Measurements from ENCODE around the gene UGT1A5. TPM values are rescaled to one million over a fixed set of nuclear protein-coding genes. Genes with fewer than 3 reads are reported as not detected.

UGT1A5 gene
- polyA plus RNA-seq, 1 donor from 2014 or later, result not detected

DNA sequence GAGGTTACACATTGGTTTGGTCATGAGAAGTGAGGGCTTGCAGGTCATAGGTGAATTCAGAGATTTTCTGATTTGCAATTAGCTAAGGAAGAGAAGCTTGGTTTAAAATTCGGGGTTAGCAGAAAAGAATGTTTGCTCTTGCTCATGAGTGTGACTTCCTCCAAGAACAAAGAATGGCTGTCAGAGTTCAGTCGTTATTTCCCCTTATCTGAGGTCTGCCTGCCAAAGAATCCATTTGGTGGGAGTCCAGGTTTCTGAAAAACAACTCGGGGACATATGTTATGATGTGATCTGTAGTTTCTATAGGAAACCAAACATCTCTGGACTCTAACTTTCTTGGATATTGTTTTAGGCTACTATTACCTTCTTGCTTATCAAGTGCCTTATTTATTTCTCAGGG, 23.2 kb upstream of the UGT1A5 start:
- TF ChIP-seq MXI1 (conservative IDR thresholded peaks at IDR 0.05; ENCODE audit: poor library complexity, severe bottlenecking) (no peak), POLR2AphosphoS5 (IDR thresholded peaks at IDR 0.05) (no peak), EZH2 (IDR thresholded peaks at IDR 0.05; ENCODE audit: borderline replicate concordance, insufficient read depth, low read length, poor library complexity, severe bottlenecking) (no peak), SMC3 (conservative IDR thresholded peaks at IDR 0.05; ENCODE audit: poor library complexity) (no peak), RAD21 (conservative IDR thresholded peaks at IDR 0.05) (no peak), EP300 (conservative IDR thresholded peaks at IDR 0.05; ENCODE audit: poor library complexity, severe bottlenecking) (no peak), TAF1 (IDR thresholded peaks at IDR 0.05; ENCODE audit: low read depth) (no peak)
- TF ChIP-seq, protein P1, sequence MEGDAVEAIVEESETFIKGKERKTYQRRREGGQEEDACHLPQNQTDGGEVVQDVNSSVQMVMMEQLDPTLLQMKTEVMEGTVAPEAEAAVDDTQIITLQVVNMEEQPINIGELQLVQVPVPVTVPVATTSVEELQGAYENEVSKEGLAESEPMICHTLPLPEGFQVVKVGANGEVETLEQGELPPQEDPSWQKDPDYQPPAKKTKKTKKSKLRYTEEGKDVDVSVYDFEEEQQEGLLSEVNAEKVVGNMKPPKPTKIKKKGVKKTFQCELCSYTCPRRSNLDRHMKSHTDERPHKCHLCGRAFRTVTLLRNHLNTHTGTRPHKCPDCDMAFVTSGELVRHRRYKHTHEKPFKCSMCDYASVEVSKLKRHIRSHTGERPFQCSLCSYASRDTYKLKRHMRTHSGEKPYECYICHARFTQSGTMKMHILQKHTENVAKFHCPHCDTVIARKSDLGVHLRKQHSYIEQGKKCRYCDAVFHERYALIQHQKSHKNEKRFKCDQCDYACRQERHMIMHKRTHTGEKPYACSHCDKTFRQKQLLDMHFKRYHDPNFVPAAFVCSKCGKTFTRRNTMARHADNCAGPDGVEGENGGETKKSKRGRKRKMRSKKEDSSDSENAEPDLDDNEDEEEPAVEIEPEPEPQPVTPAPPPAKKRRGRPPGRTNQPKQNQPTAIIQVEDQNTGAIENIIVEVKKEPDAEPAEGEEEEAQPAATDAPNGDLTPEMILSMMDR (IDR thresholded peaks at IDR 0.05; ENCODE audit: poor library complexity, severe bottlenecking), result no peak
- TF ChIP-seq, protein P2, sequence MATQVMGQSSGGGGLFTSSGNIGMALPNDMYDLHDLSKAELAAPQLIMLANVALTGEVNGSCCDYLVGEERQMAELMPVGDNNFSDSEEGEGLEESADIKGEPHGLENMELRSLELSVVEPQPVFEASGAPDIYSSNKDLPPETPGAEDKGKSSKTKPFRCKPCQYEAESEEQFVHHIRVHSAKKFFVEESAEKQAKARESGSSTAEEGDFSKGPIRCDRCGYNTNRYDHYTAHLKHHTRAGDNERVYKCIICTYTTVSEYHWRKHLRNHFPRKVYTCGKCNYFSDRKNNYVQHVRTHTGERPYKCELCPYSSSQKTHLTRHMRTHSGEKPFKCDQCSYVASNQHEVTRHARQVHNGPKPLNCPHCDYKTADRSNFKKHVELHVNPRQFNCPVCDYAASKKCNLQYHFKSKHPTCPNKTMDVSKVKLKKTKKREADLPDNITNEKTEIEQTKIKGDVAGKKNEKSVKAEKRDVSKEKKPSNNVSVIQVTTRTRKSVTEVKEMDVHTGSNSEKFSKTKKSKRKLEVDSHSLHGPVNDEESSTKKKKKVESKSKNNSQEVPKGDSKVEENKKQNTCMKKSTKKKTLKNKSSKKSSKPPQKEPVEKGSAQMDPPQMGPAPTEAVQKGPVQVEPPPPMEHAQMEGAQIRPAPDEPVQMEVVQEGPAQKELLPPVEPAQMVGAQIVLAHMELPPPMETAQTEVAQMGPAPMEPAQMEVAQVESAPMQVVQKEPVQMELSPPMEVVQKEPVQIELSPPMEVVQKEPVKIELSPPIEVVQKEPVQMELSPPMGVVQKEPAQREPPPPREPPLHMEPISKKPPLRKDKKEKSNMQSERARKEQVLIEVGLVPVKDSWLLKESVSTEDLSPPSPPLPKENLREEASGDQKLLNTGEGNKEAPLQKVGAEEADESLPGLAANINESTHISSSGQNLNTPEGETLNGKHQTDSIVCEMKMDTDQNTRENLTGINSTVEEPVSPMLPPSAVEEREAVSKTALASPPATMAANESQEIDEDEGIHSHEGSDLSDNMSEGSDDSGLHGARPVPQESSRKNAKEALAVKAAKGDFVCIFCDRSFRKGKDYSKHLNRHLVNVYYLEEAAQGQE (IDR thresholded peaks at IDR 0.05; ENCODE audit: borderline replicate concordance), result no peak
- no peaks in the 10 kb centered on the region for H3K9me3 ChIP-seq (ENCODE audit: low read length)
- H2AFZ ChIP-seq (ENCODE audit: low read depth, low read length), result no peak overlapping the region
- H3K36me3 ChIP-seq (ENCODE audit: insufficient read depth, low read length), result no peaks in the 10 kb centered on the region
- H4K20me1 ChIP-seq (ENCODE audit: insufficient read depth), result no peaks in the 10 kb centered on the region
- H3K9me2 ChIP-seq (ENCODE audit: insufficient read depth, low read length), result no peaks in the 10 kb centered on the region
- H3K4me2 ChIP-seq (ENCODE audit: low read length), result no peak overlapping the region
- H3F3A ChIP-seq (ENCODE audit: insufficient read depth, low read length, poor library complexity, severe bottlenecking), result no peaks in the 10 kb centered on the region
- H3K79me2 ChIP-seq (replicated peaks; ENCODE audit: insufficient read depth, low read length), result no peaks in the 10 kb centered on the region
- no peaks in the 10 kb centered on the region for H3K27me3 ChIP-seq (ENCODE audit: insufficient read depth, low read depth, low read length)
- H3K9ac ChIP-seq (ENCODE audit: low read length), result no peak overlapping the region
- H3K4me3 ChIP-seq (ENCODE audit: low read length), result no peak overlapping the region
- no peak overlapping the region for H3K27ac ChIP-seq (ENCODE audit: low read length)

- no peak overlapping the region for H3K27ac ChIP-seq (ENCODE audit: low read length)
- H3K4me2 ChIP-seq (ENCODE audit: low read length), result no peak overlapping the region
- H3K9me3 ChIP-seq (ENCODE audit: low read length), result no peaks in the 10 kb centered on the region
- H3K27me3 ChIP-seq (ENCODE audit: insufficient read depth, low read depth, low read length), result no peaks in the 10 kb centered on the region
- H2AFZ ChIP-seq (ENCODE audit: low read depth, low read length), result no peak overlapping the region
- no peaks in the 10 kb centered on the region for H3F3A ChIP-seq (ENCODE audit: insufficient read depth, low read length, poor library complexity, severe bottlenecking)
- H3K9me2 ChIP-seq (ENCODE audit: insufficient read depth, low read length), result no peaks in the 10 kb centered on the region
- TF ChIP-seq TAF1 (IDR thresholded peaks at IDR 0.05; ENCODE audit: low read depth) (no peak), RAD21 (conservative IDR thresholded peaks at IDR 0.05) (no peak)
- TF ChIP-seq, protein P1 (IDR thresholded peaks at IDR 0.05; ENCODE audit: poor library complexity, severe bottlenecking), result no peak
- no peaks in the 10 kb centered on the region for H4K20me1 ChIP-seq (ENCODE audit: insufficient read depth)
- H3K79me2 ChIP-seq (replicated peaks; ENCODE audit: insufficient read depth, low read length), result no peaks in the 10 kb centered on the region
- H3K9ac ChIP-seq (ENCODE audit: low read length), result no peak overlapping the region
- no peak overlapping the region for H3K4me3 ChIP-seq (ENCODE audit: low read length)
- H3K36me3 ChIP-seq (ENCODE audit: insufficient read depth, low read length), result no peaks in the 10 kb centered on the region
Measured at GRCh38 chr2:233690444-233690843, 22.3 kb upstream of the UGT1A5 start.

Data from neural cell (in vitro differentiated cells).